Ascending aorta (tissue), 2 donors: ENCODE results near the gene FERMT3. TPM values are rescaled to one million over a fixed set of nuclear protein-coding genes. Genes with fewer than 3 reads are reported as not detected.
A peak's percentile ranks its signal among the peaks of the same experiment; 100 is the strongest.
"Not testable (repeated sequence)": the region's sequence is repeated elsewhere in the genome, so short reads cannot be mapped to it uniquely, and the experiment has no call there.

Experiments
- DNase-seq, 2 donors: peaks; one replicate each; pipeline ENCODE4 v3.0.0-alpha.2; 2019; ENCODE audit warnings: low spot score in 2 of 2
- H3K27ac ChIP-seq, 2 donors: fragments of 200-600 bp; sonication (generic); one replicate each; pipeline ENCODE4 v1.5.1; 2016 to 2017; ENCODE audit warnings: mild to moderate bottlenecking in 1 of 2
- H3K27me3 ChIP-seq: fragments of 200-600 bp; sonication (generic); one replicate; pipeline ENCODE4 v1.5.1; 2017
- H3K36me3 ChIP-seq, 2 donors: fragments of 200-600 bp; sonication (generic); one replicate each; pipeline ENCODE4 v1.5.1; 2016
- H3K4me1 ChIP-seq, 2 donors: fragments of 200-600 bp; sonication (generic); one replicate each; pipeline ENCODE4 v1.5.1; 2016 to 2017; ENCODE audit warnings: mild to moderate bottlenecking in 1 of 2
- H3K4me3 ChIP-seq, 2 donors: fragments of 200-600 bp; sonication (generic); one replicate each; pipeline ENCODE4 v1.5.1; 2016 to 2017; ENCODE audit warnings: mild to moderate bottlenecking in 1 of 2
- H3K9me3 ChIP-seq, 2 donors: fragments of 200-600 bp; sonication (generic); one replicate each; pipeline ENCODE4 v1.5.1; 2016
- intact Hi-C: fragments of 100-400 bp; cut with DNase I; formaldehyde crosslinking; loops from one replicate; pipeline ENCODE4 v1.15.1; 2023
- total RNA-seq: library from RNA; depleted of rRNA; stranded (reverse); fragments of >200 nt; gene quantifications from one replicate; pipeline ENCODE4 v1.1.0, GENCODE V29; 2016
- TF ChIP-seq, protein P1 (sequence below), 3 experiments: fragments of 200-600 bp in 2 of 3; fragments of 450-650 bp in 1 of 3; sonication (generic) in 2 of 3; IDR thresholded peaks; one replicate each; pipeline ENCODE4 v1.5.1; 2016 to 2019; ENCODE audit warnings: antibody characterized with exemption in 3 of 3, mild to moderate bottlenecking in 1 of 3, moderate library complexity in 1 of 3

FERMT3 gene
- total RNA-seq: 55.2 TPM

DNA sequence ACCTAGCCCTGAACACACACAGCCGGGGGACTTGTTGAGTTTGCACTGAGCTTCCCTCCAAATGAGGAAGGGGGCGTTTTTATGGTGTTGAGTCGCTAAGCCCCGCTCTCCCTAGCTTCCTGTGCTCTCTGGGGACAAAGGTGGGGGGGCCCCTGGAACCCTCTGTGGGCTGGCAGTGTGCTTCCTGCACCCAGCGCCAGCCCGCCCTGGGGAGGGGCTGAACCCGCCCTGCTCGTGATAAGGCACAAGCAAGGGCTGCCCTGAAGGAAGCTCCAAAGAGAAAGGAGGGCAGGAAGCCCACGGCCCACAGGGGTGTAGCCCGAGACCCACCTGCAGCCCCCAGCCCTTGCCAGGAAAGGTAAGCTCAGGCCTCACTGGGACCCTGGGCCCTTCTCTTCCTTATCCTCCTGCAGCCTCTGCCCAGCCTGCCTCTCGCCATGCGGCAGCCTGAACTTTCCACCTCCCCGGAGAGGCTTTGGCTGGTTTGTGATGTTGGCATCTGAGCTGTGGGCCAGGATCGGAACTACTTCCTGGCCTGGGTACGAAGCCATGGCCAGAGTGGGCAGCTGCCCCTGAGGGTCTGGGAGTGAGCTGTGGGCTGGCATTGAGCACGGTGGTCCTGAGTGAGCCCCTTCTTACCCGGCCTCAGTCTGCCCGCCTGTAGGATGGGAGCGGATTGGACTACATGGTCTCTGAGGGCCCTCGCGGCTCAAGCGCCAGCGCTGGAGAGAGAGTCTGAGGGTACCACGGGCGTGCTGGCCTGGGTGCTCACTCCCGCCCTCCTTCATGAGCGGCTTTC is at the start of gene FERMT3:
Gene FERMT3, plus strand, starts transcription at position 265 of the 799 bp plus-strand sequence. CDS start 644 bp downstream, outside the sequence.
- Histone ChIP-seq H3K4me3 (peak within 1 kb of the TSS; percentile 24 to 50), H3K4me1 (no peaks in the 10 kb centered on the region), H3K27me3 (no peaks in the 10 kb centered on the region), H3K9me3 (no peaks in the 10 kb centered on the region), H3K27ac (peak within 1 kb of the TSS; percentile 48 to 66), H3K36me3 (peaks cover 35 to 37% of the 10 kb centered on the region in 2 donors)
- TF ChIP-seq, protein P1, sequence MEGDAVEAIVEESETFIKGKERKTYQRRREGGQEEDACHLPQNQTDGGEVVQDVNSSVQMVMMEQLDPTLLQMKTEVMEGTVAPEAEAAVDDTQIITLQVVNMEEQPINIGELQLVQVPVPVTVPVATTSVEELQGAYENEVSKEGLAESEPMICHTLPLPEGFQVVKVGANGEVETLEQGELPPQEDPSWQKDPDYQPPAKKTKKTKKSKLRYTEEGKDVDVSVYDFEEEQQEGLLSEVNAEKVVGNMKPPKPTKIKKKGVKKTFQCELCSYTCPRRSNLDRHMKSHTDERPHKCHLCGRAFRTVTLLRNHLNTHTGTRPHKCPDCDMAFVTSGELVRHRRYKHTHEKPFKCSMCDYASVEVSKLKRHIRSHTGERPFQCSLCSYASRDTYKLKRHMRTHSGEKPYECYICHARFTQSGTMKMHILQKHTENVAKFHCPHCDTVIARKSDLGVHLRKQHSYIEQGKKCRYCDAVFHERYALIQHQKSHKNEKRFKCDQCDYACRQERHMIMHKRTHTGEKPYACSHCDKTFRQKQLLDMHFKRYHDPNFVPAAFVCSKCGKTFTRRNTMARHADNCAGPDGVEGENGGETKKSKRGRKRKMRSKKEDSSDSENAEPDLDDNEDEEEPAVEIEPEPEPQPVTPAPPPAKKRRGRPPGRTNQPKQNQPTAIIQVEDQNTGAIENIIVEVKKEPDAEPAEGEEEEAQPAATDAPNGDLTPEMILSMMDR (IDR thresholded peaks at IDR 0.05): no peak
- DNase-seq: peak; percentile 39 to 81
- intact Hi-C loops: no loop called here

DNA sequence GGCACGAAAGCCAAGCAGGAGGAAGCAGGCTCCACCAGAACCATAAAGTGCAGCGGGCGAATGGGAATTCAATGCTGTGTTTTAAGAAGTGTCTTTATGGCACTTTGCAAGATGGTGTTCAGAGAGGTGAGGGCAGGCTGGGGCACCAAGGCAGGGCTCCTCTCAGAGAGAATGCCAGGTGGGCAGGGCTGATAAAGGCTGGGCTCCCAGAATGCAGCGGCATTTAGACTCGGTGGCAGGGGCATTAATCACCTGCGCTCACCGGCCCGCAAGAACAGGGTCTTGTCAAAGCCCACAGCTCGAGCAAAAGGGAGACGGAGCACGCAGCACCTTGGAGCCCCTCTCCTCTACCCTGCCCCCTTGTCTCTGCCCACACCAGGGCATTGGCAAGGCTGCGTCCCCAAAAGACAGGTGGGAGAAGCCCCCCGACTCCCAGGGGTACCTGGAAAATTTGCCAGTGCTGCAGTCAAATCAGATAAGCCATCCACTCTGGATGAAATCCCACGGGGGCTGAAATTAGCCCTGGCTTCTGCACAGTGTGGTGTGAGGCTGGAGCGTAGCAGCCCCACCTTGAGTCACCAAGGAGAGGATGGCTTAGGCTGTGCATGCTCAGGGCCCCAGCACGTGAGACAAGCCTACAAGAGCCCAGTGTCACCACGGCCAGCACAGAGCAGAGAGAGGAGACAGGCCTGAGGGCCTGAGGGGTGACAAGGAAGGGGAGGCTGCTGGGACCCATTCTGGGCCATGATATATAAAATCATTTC is 48.7 kb upstream of the FERMT3 start:
- no peaks in the 10 kb centered on the region for H3K27me3 ChIP-seq
- TF ChIP-seq, protein P1 (IDR thresholded peaks at IDR 0.05): no peak
- no peaks in the 10 kb centered on the region for H3K4me1 ChIP-seq
- no peak overlapping the region for H3K4me3 ChIP-seq
- DNase-seq: no peak
- no peaks in the 10 kb centered on the region for H3K36me3 ChIP-seq
- H3K27ac ChIP-seq: no peak overlapping the region
- H3K9me3 ChIP-seq: no peaks in the 10 kb centered on the region
- intact Hi-C loops: no loop called here

DNA sequence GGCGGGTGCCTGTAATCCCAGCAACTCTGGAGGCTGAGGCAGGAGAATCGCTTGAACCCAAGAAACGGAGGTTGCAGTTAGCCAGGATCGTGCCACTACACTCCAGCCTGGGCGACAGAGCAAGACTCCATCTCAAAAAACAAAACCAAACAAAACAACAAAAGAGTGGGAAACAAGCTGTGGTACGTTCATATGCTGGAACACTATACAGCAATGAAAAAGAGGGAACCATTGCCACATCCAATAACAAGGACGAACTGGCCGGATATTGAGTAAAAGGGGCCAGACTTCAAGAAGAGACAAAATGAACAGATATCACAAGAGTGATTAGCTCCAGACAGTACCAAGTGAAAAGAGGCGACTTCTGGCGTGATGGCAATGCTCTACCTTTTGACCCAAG is 45.5 kb upstream of the FERMT3 start:
- Histone ChIP-seq H3K27me3 (no peaks in the 10 kb centered on the region), H3K9me3 (no peaks in the 10 kb centered on the region), H3K4me1 (peaks cover 9% of the 10 kb centered on the region in 2 donors), H3K27ac (no peak overlapping the region), H3K4me3 (no peak overlapping the region), H3K36me3 (no peaks in the 10 kb centered on the region)
- no peak for DNase-seq
- intact Hi-C loops: no loop called here
- TF ChIP-seq, protein P1 (IDR thresholded peaks at IDR 0.05): no peak

DNA sequence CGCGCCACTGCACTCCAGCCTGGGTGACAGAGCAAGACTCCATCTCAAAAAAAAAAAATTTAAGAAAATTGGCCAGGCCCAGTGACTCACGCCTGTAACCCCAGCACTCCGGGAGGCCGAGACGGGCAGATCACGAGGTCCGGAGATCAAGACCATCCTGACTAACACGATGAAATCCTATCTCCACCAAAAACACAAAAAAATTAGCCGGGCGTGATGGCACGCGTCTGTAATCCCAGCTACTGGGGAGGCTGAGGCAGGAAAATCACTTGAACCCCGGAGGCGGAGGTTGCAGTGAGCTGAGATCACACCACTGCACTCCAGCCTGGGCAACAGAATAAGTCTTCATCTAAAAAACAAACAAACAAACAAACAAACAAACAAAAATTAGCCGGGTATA is 43.8 kb upstream of the FERMT3 start:
- H3K27me3 ChIP-seq, intact Hi-C loops, H3K36me3 ChIP-seq: not testable (repeated sequence)

DNA sequence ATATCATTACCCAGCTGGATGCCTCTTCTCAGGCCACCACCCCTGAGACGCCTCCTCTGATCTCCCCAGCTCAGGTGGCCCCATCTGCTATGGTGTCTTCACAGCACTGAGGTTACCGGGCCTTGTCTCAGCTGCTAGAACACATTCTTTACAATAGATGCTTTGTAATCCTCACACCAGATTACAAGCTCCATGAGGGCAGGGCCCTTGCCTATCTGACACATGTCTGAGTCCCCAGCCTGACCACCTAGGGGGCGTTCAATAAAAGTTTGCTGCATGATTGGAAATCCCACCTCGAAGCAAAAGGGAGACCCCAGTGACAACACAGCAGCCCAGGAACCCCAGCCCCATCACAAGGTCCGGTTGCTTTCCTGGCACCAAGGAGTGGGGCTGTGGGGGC is 42.6 kb upstream of the FERMT3 start:
- H3K27ac ChIP-seq: peak overlapping the region in 1 of 2 donors; percentile 65
- no peaks in the 10 kb centered on the region for H3K27me3 ChIP-seq
- intact Hi-C loops: loop anchor here (1.0 kb wide), 1 partner anchor 17 kb away; no protein-coding TSS in a partner anchor
- no peaks in the 10 kb centered on the region for H3K36me3 ChIP-seq
- H3K4me3 ChIP-seq: no peak overlapping the region
- TF ChIP-seq, protein P1 (IDR thresholded peaks at IDR 0.05): no peak
- peaks cover 9 to 12% of the 10 kb centered on the region in 2 donors for H3K4me1 ChIP-seq
- no peak for DNase-seq
- H3K9me3 ChIP-seq: no peaks in the 10 kb centered on the region

More for the DNA sequence above, 43.8 kb upstream of the FERMT3 start:
- not testable (repeated sequence) for H3K9me3 ChIP-seq, DNase-seq, H3K27ac ChIP-seq, H3K4me3 ChIP-seq
- peaks cover 9 to 12% of the 10 kb centered on the region in 2 donors for H3K4me1 ChIP-seq
